ENCODE results near the gene DUSP3.

The DUSP3 gene

GRCh38 chr17:43778337-43779144, at the start of gene DUSP3:
TSS of gene DUSP3 (minus strand) at chr17:43778977. CDS start at chr17:43778924, 53 bp downstream.
- DNase-seq (ENCODE audit: low read depth, low spot score) = peak; percentile 53

DNA sequence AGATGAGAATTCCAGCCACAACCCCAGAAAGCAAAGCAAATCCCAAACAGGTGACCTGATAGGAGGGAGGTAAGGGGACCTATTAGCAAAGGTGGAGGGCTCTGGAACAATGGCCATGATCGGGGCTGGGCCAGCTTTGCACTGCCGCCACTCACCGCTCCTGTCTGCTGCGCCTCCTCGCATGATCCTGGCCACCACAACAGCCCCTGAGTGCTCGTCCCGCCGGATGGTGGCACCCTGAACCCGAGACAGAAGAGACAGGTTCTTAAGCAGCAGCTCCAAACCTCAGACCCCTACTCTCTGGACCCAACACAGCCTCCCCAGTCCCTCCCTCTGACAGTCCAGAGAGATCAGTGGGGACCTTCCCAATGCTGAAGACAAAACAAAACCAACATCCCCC, 48.8 kb upstream of the DUSP3 start:
- no peak for DNase-seq (ENCODE audit: low read depth, low spot score)

DNA sequence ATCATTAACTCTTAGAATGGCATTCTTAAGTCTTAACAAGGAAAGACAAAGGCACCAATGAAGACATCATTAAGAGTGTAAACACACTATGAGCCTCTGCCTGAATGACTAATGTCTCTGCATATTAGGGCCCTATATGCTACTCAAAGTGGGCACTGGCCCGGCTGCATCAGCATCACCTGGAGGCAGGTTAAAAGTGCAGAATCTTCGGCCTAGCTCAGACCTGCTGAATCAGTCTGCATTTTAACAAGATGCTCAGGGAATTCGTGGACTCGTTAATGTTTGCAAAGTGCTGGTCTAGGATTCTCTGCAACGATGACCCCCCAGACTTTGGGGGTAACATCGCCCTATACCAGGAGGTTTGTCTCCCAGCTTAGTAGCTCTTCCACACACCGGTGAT, 47.4 kb upstream of the DUSP3 start:
- DNase-seq (ENCODE audit: low read depth, low spot score) = no peak

DNA sequence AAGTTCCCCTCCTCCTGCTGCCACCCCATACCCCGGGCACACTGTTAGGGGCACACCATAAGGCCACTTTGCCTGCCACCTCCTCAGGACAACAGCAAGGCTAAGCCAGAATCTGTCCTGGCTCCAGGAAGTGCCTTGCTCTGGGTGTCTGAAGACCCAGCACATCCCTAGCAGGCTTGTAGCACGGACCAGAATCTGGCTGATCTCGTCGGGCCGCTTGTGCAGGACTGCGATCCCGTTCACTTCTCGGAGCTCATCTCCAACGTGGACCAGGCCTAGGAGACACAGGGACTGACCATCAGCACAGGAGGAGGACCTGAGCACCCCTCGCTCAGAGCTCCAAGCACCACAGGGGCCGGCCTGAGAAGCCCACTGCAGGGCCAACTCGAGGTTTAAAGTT, 46.8 kb upstream of the DUSP3 start:
- DNase-seq (ENCODE audit: low read depth, low spot score) = no peak

DNA sequence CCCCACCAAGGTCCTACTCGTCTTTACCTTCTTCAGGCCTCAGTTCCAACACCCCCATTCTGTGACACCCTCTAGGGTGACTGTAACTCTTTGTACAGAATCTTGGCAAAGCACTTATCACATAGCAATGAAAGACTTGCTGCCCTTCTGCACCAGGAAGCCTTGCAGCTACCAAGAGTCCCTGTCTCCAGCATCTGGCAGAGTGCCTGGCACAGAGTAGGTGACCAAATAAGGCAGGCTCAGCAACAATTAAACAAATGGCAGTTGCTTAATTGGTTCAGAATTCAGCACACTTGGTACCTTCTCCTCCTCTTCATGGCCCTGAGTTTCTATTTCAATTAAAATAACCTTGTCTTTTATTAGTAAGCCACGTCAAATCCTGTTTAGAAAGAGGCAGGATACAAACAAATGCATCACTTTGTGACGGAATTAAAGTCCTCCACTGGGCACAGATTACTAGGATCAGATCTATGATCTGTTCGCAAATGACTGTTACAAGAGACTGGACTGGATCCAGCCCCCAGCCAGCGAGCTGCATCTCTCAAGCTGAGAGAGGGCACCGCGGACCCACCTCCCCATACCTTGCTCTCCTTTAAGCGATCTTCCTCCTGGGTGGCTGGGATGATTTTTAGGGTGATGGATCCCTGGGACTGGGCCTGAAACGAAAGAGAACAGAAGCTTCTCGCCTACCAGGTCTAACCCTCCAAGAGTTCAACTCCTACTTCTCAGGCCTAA, 44.7 kb upstream of the DUSP3 start:
- no peak for DNase-seq (ENCODE audit: low read depth, low spot score)

GRCh38 chr17:43822570-43823190, 43.9 kb upstream of the DUSP3 start:
- DNase-seq (ENCODE audit: low read depth, low spot score) = no peak

- no peak for DNase-seq (ENCODE audit: low read depth, low spot score)
Measured at GRCh38 chr17:43820759-43821158, 42.0 kb upstream of the DUSP3 start.

DNA sequence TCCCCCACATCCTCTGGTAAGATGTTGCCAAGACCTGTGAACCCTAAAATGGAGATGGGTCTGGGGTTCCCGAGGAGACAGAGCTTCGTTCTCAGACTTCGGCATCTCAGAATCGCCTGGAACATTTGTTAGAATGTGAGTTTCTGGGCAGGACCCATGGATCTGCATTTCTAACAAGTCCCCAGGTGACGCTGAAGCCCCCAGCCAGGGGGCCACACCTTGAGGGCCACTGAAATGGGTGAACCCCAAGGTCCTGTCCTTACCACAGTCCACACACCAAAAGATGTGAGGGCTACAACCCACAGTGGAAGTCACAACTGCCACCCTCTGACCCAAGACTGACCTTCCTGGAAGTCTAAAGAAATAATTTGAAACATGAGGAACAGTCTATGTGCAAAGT, 40.2 kb upstream of the DUSP3 start:
- DNase-seq (ENCODE audit: low read depth, low spot score) = no peak

- no peak for DNase-seq (ENCODE audit: low read depth, low spot score)
Measured at GRCh38 chr17:43817826-43818225, 39.0 kb upstream of the DUSP3 start.

DNA sequence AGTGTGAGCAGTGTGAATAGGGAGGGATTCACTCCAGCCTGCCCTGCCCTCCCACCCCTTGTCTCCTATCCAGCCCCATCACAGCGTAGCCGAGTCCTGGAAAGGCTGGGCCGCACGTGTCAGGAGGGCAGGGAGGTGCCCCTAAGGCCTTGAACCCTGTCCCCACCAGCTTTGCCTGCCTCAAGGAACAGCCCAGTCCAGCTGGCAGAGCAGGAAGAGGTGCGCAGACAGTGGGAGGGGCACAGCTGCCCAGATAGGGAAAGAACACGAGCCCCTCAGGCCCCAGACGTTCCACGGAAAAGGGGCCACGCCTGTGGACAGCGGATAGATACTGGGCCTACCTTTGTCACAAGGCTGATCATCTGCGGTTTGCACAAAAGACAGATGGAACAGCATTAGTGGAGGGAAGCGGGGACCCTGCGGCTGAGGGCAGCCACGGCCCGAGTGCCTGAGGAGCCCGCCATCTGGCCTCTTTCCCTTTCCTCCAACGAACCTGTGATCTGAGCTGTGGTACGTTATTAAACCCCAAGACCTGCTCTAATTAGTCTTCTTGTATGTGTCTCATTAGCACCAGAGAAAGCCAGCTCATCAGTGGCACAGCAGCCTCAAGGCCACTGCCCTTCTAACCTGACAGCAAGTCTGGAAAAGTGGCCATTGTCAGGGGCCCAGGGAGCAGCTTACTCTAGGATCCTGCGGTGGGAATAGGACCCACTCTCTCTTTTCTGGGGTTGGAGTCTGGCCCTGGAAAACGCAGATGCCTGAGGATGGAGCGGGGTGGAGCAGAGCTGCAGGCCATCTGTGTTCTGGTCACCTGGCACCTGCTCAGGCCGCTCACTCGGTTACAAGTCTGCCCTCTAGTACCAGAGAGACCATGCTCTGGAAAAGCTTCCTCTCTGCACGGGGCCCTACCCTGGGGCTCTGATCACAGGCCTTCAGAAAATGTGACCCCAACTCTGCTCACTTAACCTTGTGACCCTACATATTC, 37.9 kb upstream of the DUSP3 start:
- no peak for DNase-seq (ENCODE audit: low read depth, low spot score)

DNA sequence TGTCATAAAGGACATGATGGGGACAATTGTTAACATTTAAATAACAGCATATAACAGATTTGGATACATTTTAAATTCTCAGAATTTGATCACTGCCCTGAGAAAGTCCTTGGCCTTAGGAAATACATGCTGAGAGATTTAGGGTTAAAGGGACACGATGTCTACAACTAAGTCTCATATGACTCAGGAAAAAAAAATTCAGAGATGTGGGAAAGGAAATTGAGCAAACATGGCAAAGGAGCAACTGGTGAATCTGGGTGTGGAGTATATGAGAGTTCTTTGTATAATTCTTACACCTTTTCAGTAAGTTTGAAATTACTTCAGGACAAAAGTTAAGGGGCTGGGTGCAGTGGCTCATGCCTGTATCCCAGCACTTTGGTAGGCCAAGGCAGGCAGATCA, 35.9 kb upstream of the DUSP3 start:
- DNase-seq (ENCODE audit: low read depth, low spot score) = no peak

- no peak for DNase-seq (ENCODE audit: low read depth, low spot score)
Measured at GRCh38 chr17:43814026-43814425, 35.2 kb upstream of the DUSP3 start.

DNA sequence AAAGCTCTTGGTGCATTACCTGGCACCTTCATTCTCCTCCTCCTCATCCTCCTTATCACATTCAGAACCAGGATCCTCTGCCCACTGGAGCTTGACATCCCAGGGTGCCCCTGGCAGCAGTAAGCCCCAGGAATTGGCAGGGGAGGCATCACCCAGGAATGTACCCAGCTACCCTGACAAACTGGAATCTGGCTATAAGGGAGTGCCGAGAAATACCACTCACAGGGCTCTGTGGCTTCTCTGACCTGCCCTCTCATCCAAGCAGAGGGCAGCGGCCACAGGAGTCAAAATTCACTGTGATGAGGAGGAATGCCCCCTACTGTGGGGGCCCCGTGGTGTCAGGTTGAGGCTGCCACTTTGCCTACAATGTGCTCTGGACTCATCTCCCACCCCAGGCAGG, 34.6 kb upstream of the DUSP3 start:
- DNase-seq (ENCODE audit: low read depth, low spot score) = no peak

GRCh38 chr17:43812396-43813265, 33.9 kb upstream of the DUSP3 start:
- no peak for DNase-seq (ENCODE audit: low read depth, low spot score)

DNA sequence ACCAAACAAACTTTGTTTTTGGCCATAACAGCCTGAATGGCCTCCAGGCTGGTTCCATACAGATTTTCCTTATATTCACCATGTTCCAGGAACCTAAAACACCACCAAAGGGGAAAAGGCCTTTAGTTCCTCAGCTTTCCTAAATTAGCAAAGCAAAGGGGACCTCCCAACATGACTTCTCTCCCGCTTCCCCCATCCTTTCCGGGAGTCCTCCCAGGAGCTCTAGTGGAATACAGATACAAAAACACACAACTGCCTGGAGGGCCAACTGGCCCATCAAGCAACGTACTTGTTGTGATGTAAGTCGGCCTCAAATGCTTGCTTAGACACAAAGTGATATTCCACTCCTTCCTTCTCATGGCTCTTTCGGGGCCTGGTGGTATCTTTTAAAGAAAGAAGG, 32.0 kb upstream of the DUSP3 start:
- DNase-seq (ENCODE audit: low read depth, low spot score) = no peak

DNA sequence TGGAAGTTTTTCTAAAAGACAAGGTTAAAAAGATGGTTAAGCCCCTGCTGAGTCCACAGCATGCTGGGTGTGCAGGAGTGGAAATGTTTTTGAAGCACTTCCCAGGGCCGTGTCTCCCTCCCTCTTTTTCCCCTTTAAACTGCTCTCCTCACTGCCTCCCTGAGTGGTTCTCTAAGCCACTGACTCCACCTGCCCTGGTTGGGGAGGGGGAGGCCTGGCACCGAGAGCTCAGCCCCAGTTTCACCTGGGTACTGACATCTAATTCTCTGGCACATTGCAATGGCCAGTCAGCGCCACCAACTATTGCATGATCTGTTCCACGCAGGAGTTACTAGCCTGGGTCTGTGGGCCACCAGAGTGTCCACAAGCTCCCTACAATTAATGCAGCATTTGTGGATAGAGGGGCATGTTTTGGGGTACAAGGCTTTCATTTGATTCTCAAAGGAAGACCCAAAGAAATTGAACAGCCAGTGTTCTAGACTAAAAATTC, 31.5 kb upstream of the DUSP3 start:
- DNase-seq (ENCODE audit: low read depth, low spot score) = no peak

GRCh38 chr17:43809121-43809520, 30.3 kb upstream of the DUSP3 start:
- DNase-seq (ENCODE audit: low read depth, low spot score) = no peak

DNA sequence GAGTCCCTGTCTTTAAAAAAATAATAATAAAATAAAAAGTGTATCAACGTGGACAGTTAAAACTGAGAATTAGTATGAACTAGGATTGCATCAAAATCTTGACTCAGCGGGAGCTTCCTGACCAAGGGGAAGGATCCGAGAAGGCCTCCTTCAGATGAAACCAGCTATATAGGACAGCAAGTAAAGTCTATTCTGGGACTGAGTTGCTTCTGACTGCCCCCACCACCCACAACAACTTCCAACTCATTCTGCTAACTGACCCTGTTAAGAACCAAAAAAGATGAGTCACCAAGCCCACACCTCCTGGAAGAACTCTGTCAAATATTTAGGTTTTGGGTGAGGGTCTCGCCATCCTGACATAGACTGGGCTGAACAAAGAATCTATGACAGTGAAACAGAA, 29.3 kb upstream of the DUSP3 start:
- no peak for DNase-seq (ENCODE audit: low read depth, low spot score)

- DNase-seq (ENCODE audit: low read depth, low spot score) = no peak
Measured at GRCh38 chr17:43805117-43805516, 26.3 kb upstream of the DUSP3 start.

DNA sequence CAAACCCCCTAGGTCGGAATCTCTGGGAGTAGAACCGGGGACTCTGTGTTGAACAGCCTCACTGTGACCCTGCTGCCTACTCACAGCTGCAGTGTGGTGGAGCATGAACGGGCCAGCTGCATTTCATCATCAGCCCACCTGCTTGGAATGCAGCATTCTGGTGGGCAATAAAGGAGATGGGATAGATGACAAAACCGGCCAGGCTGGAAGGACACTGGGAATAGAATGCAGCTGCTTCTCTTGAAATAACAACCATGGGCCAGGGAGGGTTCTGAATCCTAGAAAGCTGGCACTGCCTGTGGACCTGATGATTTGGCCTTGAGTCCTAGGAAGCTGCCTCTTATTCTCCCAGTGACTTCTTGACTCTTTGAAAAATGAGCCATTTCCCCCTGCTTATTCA, 25.0 kb upstream of the DUSP3 start:
- no peak for DNase-seq (ENCODE audit: low read depth, low spot score)
